Measurements from ENCODE around the gene NKAIN4.

Gene NKAIN4

DNA sequence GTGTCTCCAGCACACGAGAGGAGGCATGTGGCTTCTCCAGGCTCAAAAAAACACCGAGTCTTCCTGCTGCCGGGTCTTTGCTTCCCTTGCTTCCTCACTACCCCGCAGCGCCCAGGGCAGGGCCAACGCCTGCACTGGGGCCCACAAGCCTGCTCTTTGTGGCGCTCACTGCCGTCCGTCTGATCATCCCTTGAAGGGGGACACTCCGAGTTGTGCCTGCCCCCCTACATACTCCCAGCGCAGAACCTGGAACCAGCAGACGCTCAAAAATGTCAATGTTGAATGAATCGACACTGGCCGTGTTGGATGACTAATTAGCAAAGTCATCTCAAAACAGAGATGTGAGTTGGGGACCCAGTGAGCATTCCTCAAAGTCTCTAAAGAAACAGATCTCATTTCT, 10.3 kb upstream of the NKAIN4 start:
- no peaks in the 10 kb centered on the region for H3K9me3 Mint-ChIP-seq
- H3K27me3 Mint-ChIP-seq (ENCODE audit: low read depth, poor library complexity), result no peaks in the 10 kb centered on the region
- H3K4me1 Mint-ChIP-seq, result peaks cover 89% of the 10 kb centered on the region
- H3K36me3 Mint-ChIP-seq (ENCODE audit: low read depth), result no peaks in the 10 kb centered on the region
- peak overlapping the region; percentile 70 for H3K27ac Mint-ChIP-seq
- no peak for DNase-seq
- no peak for TF ChIP-seq CTCF (IDR thresholded peaks at IDR 0.05)
- peak overlapping the region; percentile 55 for H3K4me3 Mint-ChIP-seq

DNA sequence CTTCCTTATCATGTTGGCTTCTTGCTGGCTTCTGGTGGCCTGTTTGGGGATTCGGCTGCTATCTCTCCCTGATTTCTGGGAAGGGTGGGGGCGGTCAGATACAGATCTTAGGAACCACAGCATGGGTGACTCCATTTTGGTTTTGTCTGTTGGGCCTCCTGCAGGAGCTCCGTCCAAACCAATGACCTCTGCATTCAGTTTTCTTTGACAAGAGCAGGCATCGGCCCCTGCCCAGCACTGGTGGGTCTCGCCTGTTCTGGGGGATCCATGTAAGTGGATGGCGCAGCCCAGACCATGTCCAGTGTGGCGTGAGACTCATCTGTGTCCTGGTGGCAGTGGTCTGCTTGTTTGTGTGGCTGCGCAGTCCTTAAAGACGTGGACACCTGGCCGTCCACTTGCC, 9.7 kb upstream of the NKAIN4 start:
- Mint-ChIP-seq H3K4me1 (peaks cover 91% of the 10 kb centered on the region), H3K36me3 (ENCODE audit: low read depth) (no peaks in the 10 kb centered on the region), H3K9me3 (no peaks in the 10 kb centered on the region), H3K4me3 (no peak overlapping the region), H3K27ac (no peak overlapping the region), H3K27me3 (ENCODE audit: low read depth, poor library complexity) (no peaks in the 10 kb centered on the region)
- no peak for DNase-seq
- no peak for TF ChIP-seq CTCF (IDR thresholded peaks at IDR 0.05)

DNA sequence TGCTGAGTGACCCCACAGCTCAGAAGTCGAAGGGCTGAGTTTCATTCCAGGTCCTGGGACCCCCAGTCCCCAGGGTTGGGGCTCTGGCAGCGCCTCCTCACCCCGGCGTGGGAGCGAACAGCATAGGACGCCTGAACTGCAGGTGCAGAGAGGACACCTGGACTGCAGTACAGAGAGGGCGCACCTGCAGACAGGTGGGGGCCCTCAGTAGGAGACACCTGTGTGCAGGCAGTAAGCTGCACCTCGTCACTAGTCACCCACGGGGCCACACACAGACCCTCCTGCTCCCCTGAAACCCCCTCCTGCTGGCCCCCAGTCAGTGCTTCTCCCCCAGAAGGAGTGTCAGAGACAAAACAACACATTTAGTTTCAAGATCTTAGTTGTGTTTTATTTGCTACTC, 8.6 kb upstream of the NKAIN4 start:
- peaks cover 85% of the 10 kb centered on the region for H3K4me1 Mint-ChIP-seq
- H3K9me3 Mint-ChIP-seq, result no peaks in the 10 kb centered on the region

DNA sequence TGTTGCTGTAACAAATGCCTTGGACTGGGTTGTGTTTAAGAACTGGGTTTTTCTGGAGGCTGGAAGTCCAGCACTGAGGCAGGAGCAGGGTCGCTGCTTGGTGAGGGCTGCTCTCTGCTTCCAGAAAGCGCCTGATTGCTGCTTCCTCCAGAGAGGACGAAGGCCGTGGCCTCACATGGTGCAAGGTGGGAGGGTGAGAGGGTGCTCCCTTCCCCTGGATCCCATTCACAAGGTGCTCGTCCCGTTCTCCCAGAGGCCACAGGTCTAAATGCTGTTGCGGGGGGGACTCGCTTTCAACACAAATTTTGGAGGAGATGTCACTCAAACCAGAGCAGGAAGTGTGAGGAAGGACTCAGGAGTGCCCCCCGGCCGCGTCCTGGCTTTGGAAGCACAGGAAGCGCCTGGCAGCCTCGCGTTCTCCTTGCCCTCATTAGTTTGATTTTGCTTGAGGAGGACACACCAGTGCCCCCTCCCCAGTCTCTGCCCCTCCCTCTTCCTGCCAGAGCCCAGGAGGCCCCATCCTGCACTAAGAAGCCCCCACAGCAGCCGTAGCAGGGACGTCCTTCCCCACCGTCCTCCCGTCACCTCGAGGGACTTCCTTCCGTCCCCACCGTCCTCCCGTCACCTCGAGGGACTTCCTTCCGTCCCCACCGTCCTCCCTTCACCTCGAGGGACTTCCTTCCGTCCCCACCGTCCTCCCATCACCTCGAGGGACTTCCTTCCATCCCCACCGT, 7.7 kb upstream of the NKAIN4 start:
- TF ChIP-seq CTCF (IDR thresholded peaks at IDR 0.05), result no peak
- H3K9me3 Mint-ChIP-seq, result peaks cover 2% of the 10 kb centered on the region
- peaks cover 85% of the 10 kb centered on the region for H3K4me1 Mint-ChIP-seq
- peaks cover 4% of the 10 kb centered on the region for H3K36me3 Mint-ChIP-seq (ENCODE audit: low read depth)
- DNase-seq, result no peak
- peak overlapping the region; percentile 91 for H3K27ac Mint-ChIP-seq
- H3K27me3 Mint-ChIP-seq (ENCODE audit: low read depth, poor library complexity), result peaks cover 5% of the 10 kb centered on the region
- peak overlapping the region; percentile 62 for H3K4me3 Mint-ChIP-seq

More for the DNA sequence above, 8.6 kb upstream of the NKAIN4 start:
- H3K27me3 Mint-ChIP-seq (ENCODE audit: low read depth, poor library complexity), result peaks cover under 1% of the 10 kb centered on the region
- no peaks in the 10 kb centered on the region for H3K36me3 Mint-ChIP-seq (ENCODE audit: low read depth)
- H3K27ac Mint-ChIP-seq, result peak overlapping the region; percentile 91
- no peak for DNase-seq
- peak overlapping the region; percentile 40 for H3K4me3 Mint-ChIP-seq
- TF ChIP-seq CTCF (IDR thresholded peaks at IDR 0.05), result no peak

DNA sequence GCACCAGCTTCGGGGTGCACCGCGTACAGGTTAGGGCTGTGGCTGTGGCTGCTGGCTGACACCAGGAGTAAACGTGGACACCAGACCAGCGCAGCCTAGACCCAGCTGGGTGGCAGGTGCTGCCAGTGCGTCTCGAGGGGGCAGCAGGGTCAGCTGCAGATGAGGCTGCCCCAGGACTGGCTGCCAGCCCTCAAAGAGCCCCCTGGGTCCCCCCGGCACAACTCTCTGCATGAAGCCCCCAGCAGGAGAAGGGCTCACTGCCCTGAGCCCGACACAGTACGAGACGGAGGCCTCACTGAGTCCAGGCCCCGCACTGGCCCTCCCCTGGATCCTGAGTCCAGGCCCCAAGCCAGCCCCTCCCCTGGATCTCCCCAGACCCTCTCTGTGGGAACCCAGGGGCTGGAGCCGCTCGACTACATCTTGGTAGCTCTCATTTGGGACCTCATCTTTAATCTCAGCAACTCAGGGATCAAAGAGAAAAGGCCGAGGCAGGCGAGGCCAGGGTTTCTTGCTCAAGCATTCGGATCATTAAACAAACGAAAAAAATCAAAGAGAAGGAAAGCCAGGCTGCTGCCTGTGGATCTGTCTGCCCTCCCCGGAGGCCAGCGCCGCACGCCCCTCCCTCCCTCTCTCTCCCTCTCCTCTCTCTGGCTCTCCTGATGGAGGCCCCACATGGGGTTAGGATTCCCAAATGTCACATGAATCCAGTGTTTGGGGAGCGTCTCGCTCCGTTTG, 7.0 kb upstream of the NKAIN4 start:
- TF ChIP-seq CTCF (IDR thresholded peaks at IDR 0.05), result no peak
- H3K9me3 Mint-ChIP-seq, result peaks cover 5% of the 10 kb centered on the region
- peak overlapping the region; percentile 62 for H3K4me3 Mint-ChIP-seq
- peaks cover 12% of the 10 kb centered on the region for H3K27me3 Mint-ChIP-seq (ENCODE audit: low read depth, poor library complexity)
- DNase-seq, result peak; percentile 59
- H3K27ac Mint-ChIP-seq, result peak overlapping the region; percentile 91
- peaks cover 6% of the 10 kb centered on the region for H3K36me3 Mint-ChIP-seq (ENCODE audit: low read depth)
- H3K4me1 Mint-ChIP-seq, result peaks cover 87% of the 10 kb centered on the region

All from nephron progenitor cell (in vitro differentiated cells).